ENCODE results near the gene LRRC8C. TPM values are rescaled to one million over a fixed set of nuclear protein-coding genes. Genes with fewer than 3 reads are reported as not detected.

Gene LRRC8C
- total and polyA plus RNA-seq, 10 of the 15 experiments (the other 5 are each of a cell fraction or from before 2014, with no cell fraction given), result 2.3 to 16.3 (median 10.8) TPM

DNA sequence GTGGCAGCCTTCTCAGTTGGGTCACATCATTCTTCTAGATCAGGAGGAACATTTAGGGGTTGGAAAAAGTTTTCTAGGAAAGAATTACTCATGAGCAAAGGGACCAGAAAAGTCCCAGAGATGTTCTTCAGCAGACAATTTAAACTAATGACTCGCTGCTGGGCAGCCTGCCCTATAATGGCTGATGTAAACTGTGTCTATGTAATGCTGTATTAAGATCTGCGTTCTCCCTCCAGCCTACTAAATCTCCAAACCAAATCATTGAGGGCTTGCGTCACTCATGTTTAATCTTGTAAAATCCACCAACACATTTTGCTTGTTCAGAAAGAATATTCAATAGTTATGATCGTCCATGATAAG is 92.1 kb downstream of the LRRC8C start (continued):
- TF ChIP-seq BCL3 (IDR thresholded peaks at IDR 0.05; ENCODE audit: borderline replicate concordance, insufficient read depth, low read depth, low read length, poor library complexity, severe bottlenecking) (no peak), ZNF274 (IDR thresholded peaks at IDR 0.05; ENCODE audit: insufficient read depth, insufficient read length) (no peak), MEF2A (IDR thresholded peaks at IDR 0.05; ENCODE audit: insufficient read depth, low read depth, low read length) (no peak)

- DNase-seq (ENCODE audit: low read depth, low spot score), result no peak
- Histone ChIP-seq H3K9ac (ENCODE audit: control insufficient read depth, insufficient read depth, low read length) (no peak overlapping the region), H3K4me3 (no peak overlapping the region), H3K27me3 (replicated peaks in 1 of 2; ENCODE audit: control insufficient read depth in 2 of 2, insufficient read depth in 2 of 2, low read length in 1 of 2) (no peaks in the 10 kb centered on the region), H3K9me3 (replicated peaks; ENCODE audit: control insufficient read depth, insufficient read depth, low read length) (no peaks in the 10 kb centered on the region; the same call in 2 of the 3 replicates), H3K4me1 (ENCODE audit: control insufficient read depth, insufficient read depth, low read length) (peaks cover 20% of the 10 kb centered on the region), H2AFZ (ENCODE audit: control insufficient read depth, low read depth, low read length) (no peak overlapping the region), H3K36me3 (ENCODE audit: control insufficient read depth in 2 of 2, insufficient read depth in 2 of 2, low read length in 1 of 2) (no peaks in the 10 kb centered on the region), H3K27ac (ENCODE audit: control insufficient read depth, insufficient read depth) (no peak overlapping the region), H4K20me1 (ENCODE audit: control insufficient read depth, insufficient read depth) (no peaks in the 10 kb centered on the region), H3K79me2 (ENCODE audit: control insufficient read depth, insufficient read depth, low read length) (no peaks in the 10 kb centered on the region), H3K4me2 (ENCODE audit: control insufficient read depth, insufficient read depth) (no peak overlapping the region)
- WGBS (ENCODE audit: insufficient coverage, insufficient replicate concordance, low lambda C conversion rate, missing lambda C conversion rate), result 92% methylated on average over 4 of the region's 4 CpGs
- no peak for FAIRE-seq
- ChIA-PET SMC1A (ENCODE audit: uncharacterized antibody, unreplicated experiment) (interaction anchor here (1.1 to 2.4 kb wide), 6 partner anchors 8 to 95 kb away, joined by 3 to 9 read pairs (median 4); no protein-coding TSS in a partner anchor), CTCF (interaction anchor here (0.8 to 2.2 kb wide), 3 partner anchors 31 to 56 kb away, joined by 3 to 4 read pairs (median 4); no protein-coding TSS in a partner anchor), RAD21 (ENCODE audit: unreplicated experiment) (interaction anchor here (1.7 kb wide), 1 partner anchor 54 kb away, joined by 5 read pairs; no protein-coding TSS in a partner anchor), POLR2A (interaction anchor here (0.5 to 1.1 kb wide), 3 partner anchors 14 to 17 kb away, joined by 3 to 5 read pairs (median 3); no protein-coding TSS in a partner anchor)
- intact Hi-C loops (cut with micrococcal nuclease; ENCODE audit: unreplicated experiment), result no loop called here
- no TSS peak for BruUV-seq (replicated peaks)
- in situ Hi-C loops (cut with MboI), result no loop called here
- ATAC-seq, result no peak
- TF ChIP-seq HDGF (IDR thresholded peaks at IDR 0.05), result no peak
- TF ChIP-seq, protein P1, sequence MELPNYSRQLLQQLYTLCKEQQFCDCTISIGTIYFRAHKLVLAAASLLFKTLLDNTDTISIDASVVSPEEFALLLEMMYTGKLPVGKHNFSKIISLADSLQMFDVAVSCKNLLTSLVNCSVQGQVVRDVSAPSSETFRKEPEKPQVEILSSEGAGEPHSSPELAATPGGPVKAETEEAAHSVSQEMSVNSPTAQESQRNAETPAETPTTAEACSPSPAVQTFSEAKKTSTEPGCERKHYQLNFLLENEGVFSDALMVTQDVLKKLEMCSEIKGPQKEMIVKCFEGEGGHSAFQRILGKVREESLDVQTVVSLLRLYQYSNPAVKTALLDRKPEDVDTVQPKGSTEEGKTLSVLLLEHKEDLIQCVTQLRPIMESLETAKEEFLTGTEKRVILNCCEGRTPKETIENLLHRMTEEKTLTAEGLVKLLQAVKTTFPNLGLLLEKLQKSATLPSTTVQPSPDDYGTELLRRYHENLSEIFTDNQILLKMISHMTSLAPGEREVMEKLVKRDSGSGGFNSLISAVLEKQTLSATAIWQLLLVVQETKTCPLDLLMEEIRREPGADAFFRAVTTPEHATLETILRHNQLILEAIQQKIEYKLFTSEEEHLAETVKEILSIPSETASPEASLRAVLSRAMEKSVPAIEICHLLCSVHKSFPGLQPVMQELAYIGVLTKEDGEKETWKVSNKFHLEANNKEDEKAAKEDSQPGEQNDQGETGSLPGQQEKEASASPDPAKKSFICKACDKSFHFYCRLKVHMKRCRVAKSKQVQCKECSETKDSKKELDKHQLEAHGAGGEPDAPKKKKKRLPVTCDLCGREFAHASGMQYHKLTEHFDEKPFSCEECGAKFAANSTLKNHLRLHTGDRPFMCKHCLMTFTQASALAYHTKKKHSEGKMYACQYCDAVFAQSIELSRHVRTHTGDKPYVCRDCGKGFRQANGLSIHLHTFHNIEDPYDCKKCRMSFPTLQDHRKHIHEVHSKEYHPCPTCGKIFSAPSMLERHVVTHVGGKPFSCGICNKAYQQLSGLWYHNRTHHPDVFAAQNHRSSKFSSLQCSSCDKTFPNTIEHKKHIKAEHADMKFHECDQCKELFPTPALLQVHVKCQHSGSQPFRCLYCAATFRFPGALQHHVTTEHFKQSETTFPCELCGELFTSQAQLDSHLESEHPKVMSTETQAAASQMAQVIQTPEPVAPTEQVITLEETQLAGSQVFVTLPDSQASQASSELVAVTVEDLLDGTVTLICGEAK (IDR thresholded peaks at IDR 0.05; ENCODE audit: borderline replicate concordance), result no peak
- no peak for TF ChIP-seq SREBF2 (IDR thresholded peaks at IDR 0.05; ENCODE audit: low read length)
- TF ChIP-seq, protein P2, sequence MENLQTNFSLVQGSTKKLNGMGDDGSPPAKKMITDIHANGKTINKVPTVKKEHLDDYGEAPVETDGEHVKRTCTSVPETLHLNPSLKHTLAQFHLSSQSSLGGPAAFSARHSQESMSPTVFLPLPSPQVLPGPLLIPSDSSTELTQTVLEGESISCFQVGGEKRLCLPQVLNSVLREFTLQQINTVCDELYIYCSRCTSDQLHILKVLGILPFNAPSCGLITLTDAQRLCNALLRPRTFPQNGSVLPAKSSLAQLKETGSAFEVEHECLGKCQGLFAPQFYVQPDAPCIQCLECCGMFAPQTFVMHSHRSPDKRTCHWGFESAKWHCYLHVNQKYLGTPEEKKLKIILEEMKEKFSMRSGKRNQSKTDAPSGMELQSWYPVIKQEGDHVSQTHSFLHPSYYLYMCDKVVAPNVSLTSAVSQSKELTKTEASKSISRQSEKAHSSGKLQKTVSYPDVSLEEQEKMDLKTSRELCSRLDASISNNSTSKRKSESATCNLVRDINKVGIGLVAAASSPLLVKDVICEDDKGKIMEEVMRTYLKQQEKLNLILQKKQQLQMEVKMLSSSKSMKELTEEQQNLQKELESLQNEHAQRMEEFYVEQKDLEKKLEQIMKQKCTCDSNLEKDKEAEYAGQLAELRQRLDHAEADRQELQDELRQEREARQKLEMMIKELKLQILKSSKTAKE (IDR thresholded peaks at IDR 0.05; ENCODE audit: low read depth, poor library complexity, severe bottlenecking), result no peak
- TF ChIP-seq BHLHE40 (IDR thresholded peaks at IDR 0.05; ENCODE audit: borderline replicate concordance in 1 of 2, low read depth in 2 of 2, low read length in 1 of 2), result no peak
- TF ChIP-seq ZBED1 (IDR thresholded peaks at IDR 0.05; ENCODE audit: borderline replicate concordance), result no peak
- no peak for TF ChIP-seq ESRRA (IDR thresholded peaks at IDR 0.05; ENCODE audit: low read length)
- no peak for TF ChIP-seq ZNF274 (IDR thresholded peaks at IDR 0.05; ENCODE audit: insufficient read depth, insufficient read length)
- no peak for TF ChIP-seq GATAD2B (conservative IDR thresholded peaks at IDR 0.05; ENCODE audit: low read depth)
- TF ChIP-seq SREBF1 (IDR thresholded peaks at IDR 0.05; ENCODE audit: low read length), result no peak
- no peak for TF ChIP-seq RELB (IDR thresholded peaks at IDR 0.05; ENCODE audit: low read depth)
Measured at GRCh38 chr1:89725631-89726030, 92.7 kb downstream of the LRRC8C start.
